ENCODE data around the gene U2AF1L4. TPM values are rescaled to one million over a fixed set of nuclear protein-coding genes. Genes with fewer than 3 reads are reported as not detected.

The U2AF1L4 gene
- total and polyA plus RNA-seq, 2 donors (not counting 1 experiment from before 2014, with no cell fraction given): 62.1 to 89.7 TPM

GRCh38 chr19:35716801-35717664, 28.2 kb downstream of the U2AF1L4 start:
- Histone ChIP-seq H3K27me3 (replicated peaks in 1 of 4; ENCODE audit: control extremely low read depth in 1 of 4, control insufficient read depth in 3 of 4, insufficient read depth in 4 of 4, low read length in 3 of 4) (no peaks in the 10 kb centered on the region), H3K9ac (ENCODE audit: low read length) (peak overlapping the region; percentile 80), H4K20me1 (ENCODE audit: control insufficient read depth, insufficient read depth, low read length, poor library complexity, severe bottlenecking) (peaks cover 36% of the 10 kb centered on the region), H3K4me3 (ENCODE audit: control extremely low read depth in 1 of 5, extremely low read depth in 1 of 5, insufficient read depth in 1 of 5, low read depth in 2 of 5, low read length in 4 of 5) (peak overlapping the region; percentile 39 to 87 (median 76)), H3K4me2 (replicated peaks; ENCODE audit: low read depth, low read length, poor library complexity, severe bottlenecking) (peak overlapping the region; percentile 94), H3K27ac (ENCODE audit: low read length in 2 of 2) (peak overlapping the region; percentile 68 to 85), H3K9me3 (ENCODE audit: control extremely low read depth in 1 of 3, control insufficient read depth in 2 of 3, insufficient read depth in 1 of 3, low read length in 2 of 3) (no peaks in the 10 kb centered on the region), H2AFZ (ENCODE audit: insufficient read depth, low read depth, low read length, poor library complexity, severe bottlenecking) (peak overlapping the region; percentile 89), H3K36me3 (replicated peaks in 1 of 2; ENCODE audit: control extremely low read depth in 1 of 2, control insufficient read depth in 1 of 2, extremely low read depth in 1 of 2, insufficient read depth in 2 of 2, low read length in 1 of 2) (peaks cover 0 to 20% of the 10 kb centered on the region in 2 experiments), H3K79me2 (ENCODE audit: control insufficient read depth, insufficient read depth, low read length) (peaks cover 59% of the 10 kb centered on the region), H3K4me1 (ENCODE audit: control insufficient read depth in 2 of 2, insufficient read depth in 2 of 2, low read length in 2 of 2) (peaks cover 27 to 66% of the 10 kb centered on the region in 2 donors)
- H3K4me1 Mint-ChIP-seq: peaks cover 66% of the 10 kb centered on the region
- CTCF ChIA-PET: interaction anchor here (6.5 kb wide), 1 partner anchor 19 kb away, joined by 123 read pairs; no protein-coding TSS in a partner anchor
- WGBS (ENCODE audit: insufficient coverage): under 1% methylated on average over 71 of the region's 77 CpGs
- no peaks in the 10 kb centered on the region for H3K27me3 Mint-ChIP-seq
- POLR2A ChIA-PET: interaction anchor here (0.7 to 1.8 kb wide), 3 partner anchors 23 to 205 kb away, joined by 3 to 8 read pairs (median 7); partner anchors contain the start of genes PSENEN and U2AF1L4
- DNase-seq: peak; percentile 97
- H3K27ac Mint-ChIP-seq: peak overlapping the region; percentile 99
- H3K9me3 Mint-ChIP-seq (ENCODE audit: insufficient read depth): no peaks in the 10 kb centered on the region
- ATAC-seq (ENCODE audit: low read depth): peak; percentile 79
- peak; percentile 90 for TF ChIP-seq CTCF (IDR thresholded peaks at IDR 0.05)
- TF ChIP-seq EZH2 (IDR thresholded peaks at IDR 0.05; ENCODE audit: borderline replicate concordance, insufficient read depth, low read depth, low read length, poor library complexity, severe bottlenecking): no peak
- H3K4me3 Mint-ChIP-seq: peak overlapping the region; percentile 98
- intact Hi-C loops (cut with micrococcal nuclease): loop anchor here (1.0 to 10.0 kb wide), 12 partner anchors 15 to 372 kb away; partner anchors contain the start of genes ARHGAP33, COX6B1, FFAR1 and HAUS5
